Muscle layer of colon (tissue), 2 donors: ENCODE data around the gene NENF.
"Not testable (repeated sequence)": the region's sequence is repeated elsewhere in the genome, so short reads cannot be mapped to it uniquely, and the experiment has no call there.

Experiments
- H3K27ac ChIP-seq: one replicate; pipeline ENCODE4 v1.7.0; 2013; ENCODE audit warnings: low read depth, mild to moderate bottlenecking, low read length, moderate library complexity
- H3K27me3 ChIP-seq, 2 donors: one replicate each; pipeline ENCODE4 v1.7.0; 2013; ENCODE audit warnings: low read length in 2 of 2, mild to moderate bottlenecking in 2 of 2; ENCODE audit not compliant: insufficient read depth in 2 of 2, control insufficient read depth in 1 of 2
- H3K36me3 ChIP-seq: one replicate; pipeline ENCODE4 v1.7.0; 2013; ENCODE audit warnings: mild to moderate bottlenecking, low read length; ENCODE audit not compliant: insufficient read depth
- H3K4me1 ChIP-seq: one replicate; pipeline ENCODE4 v1.7.0; 2013; ENCODE audit warnings: mild to moderate bottlenecking, low read length; ENCODE audit not compliant: insufficient read depth
- H3K4me3 ChIP-seq, 2 donors: one replicate each; pipeline ENCODE4 v1.7.0; 2013; ENCODE audit warnings: low read length in 2 of 2, low read depth in 1 of 2, mild to moderate bottlenecking in 1 of 2, moderate library complexity in 1 of 2
- H3K9ac ChIP-seq: one replicate; pipeline ENCODE4 v1.7.0; 2013; ENCODE audit warnings: low read length
- H3K9me3 ChIP-seq: one replicate; pipeline ENCODE4 v1.7.0; 2013; ENCODE audit warnings: mild to moderate bottlenecking, low read length
- donor health status: abdominal sarcoma.
- donor health status: Adenocarcinoma of cecum.

The NENF gene

DNA sequence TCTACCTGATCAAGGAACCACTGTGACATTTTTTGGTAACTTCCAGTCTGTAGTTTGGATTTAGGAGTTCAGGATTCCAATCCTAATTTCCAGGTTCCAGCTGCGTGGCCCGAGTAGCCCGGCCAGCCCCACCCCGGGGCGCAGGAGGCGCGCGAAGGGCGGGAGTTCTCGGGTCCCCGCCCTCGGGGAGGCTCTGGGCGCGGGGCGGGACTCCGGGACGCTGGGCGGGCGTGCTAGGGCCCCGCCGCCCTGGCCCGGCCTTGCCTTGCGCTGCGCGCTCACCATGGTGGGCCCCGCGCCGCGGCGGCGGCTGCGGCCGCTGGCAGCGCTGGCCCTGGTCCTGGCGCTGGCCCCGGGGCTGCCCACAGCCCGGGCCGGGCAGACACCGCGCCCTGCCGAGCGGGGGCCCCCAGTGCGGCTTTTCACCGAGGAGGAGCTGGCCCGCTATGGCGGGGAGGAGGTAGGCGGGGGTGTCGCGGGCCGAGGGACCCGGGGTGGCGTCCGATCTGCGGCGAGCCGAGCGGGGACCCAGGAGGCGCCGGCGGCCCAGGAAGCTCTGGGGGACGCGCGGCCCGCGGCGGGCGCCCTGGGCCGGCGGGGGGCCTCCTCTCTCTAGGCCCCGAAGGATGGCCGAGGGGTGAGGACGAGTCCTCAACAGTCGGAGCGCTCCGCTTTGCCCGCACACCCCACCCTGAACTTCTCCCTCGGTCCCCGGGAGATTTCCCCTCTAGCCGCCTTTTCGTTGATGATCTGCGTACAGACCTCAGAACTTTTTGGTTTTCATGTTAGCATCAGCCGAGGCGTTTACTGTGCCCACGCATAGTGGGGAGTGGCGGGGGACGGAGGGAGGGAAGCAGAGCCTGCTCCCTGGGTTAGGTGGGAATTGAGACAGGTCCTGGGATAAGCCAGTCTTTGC, at the start of gene NENF:
Gene NENF, plus strand, starts transcription at position 260 of the 916 bp plus-strand sequence. Its CDS starts 24 bp downstream, at position 284.
- H3K36me3 ChIP-seq: no peaks in the 10 kb centered on the region
- H3K27me3 ChIP-seq: no peaks in the 10 kb centered on the region
- H3K9me3 ChIP-seq: no peaks in the 10 kb centered on the region
- peak within 1 kb of the TSS; percentile 85 for H3K9ac ChIP-seq
- peak within 1 kb of the TSS; percentile 85 for H3K27ac ChIP-seq
- H3K4me1 ChIP-seq: peaks cover 14% of the 10 kb centered on the region
- H3K4me3 ChIP-seq: peak within 1 kb of the TSS; percentile 71 to 78

DNA sequence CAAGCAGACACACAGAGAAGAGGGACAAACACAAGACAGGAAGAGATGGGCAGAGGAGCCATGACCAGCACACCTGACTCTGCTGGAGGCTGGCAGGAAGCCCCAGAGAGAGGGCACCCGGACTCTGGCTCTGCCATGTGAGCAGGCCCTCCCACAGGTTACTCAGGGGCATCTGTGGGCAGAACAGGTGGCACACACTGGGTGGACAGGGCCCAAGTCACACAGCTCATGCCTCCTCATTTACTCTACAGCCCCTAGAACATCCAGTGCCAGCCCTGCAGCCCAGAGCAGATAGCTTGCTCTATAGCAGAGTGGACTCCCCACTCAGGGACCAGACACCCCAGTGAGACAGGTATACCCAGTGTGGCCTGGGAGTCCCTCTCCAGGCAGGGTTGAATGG, 46.7 kb upstream of the NENF start:
- Histone ChIP-seq H3K4me1 (no peaks in the 10 kb centered on the region), H3K36me3 (peaks cover 8% of the 10 kb centered on the region), H3K9me3 (no peaks in the 10 kb centered on the region), H3K9ac (no peak overlapping the region), H3K27me3 (no peaks in the 10 kb centered on the region), H3K4me3 (no peak overlapping the region), H3K27ac (no peak overlapping the region)

DNA sequence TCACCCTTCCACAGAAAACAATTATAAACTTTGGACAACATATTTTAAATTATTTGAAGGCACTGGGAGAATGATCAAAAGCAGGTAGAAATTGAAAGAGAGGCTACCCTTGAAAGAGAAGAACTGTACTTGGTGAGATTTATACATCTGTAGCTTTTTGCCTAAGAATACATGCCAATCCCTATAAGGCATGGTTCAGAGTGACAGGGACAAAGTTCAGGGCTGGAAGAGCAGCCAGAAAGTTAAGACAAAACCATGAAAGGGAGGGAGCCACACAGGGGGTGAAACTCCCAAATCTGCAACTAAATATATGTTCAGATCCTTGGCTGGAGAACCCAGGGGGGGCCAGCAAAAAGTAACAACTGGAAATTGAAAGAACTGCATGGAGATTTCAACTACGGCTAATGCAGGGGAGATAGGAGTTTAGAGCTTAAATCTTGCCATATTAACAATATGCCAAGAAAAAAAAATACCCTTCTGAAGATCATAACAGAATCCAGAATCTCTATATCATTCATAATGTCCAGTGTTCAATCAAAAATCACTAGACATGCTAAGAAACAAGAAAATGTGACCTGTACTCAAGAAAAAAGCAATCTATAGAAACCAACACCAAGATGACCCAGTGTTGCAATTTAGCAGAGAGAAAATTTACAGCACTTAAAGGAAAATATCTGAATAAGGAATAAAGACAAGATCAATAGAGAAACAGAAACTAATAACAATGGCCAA, 43.6 kb upstream of the NENF start:
- Histone ChIP-seq H3K27me3 (no peaks in the 10 kb centered on the region), H3K4me3 (no peak overlapping the region), H3K4me1 (no peaks in the 10 kb centered on the region), H3K36me3 (peaks cover 8% of the 10 kb centered on the region), H3K9me3 (no peaks in the 10 kb centered on the region), H3K9ac (no peak overlapping the region), H3K27ac (no peak overlapping the region)

DNA sequence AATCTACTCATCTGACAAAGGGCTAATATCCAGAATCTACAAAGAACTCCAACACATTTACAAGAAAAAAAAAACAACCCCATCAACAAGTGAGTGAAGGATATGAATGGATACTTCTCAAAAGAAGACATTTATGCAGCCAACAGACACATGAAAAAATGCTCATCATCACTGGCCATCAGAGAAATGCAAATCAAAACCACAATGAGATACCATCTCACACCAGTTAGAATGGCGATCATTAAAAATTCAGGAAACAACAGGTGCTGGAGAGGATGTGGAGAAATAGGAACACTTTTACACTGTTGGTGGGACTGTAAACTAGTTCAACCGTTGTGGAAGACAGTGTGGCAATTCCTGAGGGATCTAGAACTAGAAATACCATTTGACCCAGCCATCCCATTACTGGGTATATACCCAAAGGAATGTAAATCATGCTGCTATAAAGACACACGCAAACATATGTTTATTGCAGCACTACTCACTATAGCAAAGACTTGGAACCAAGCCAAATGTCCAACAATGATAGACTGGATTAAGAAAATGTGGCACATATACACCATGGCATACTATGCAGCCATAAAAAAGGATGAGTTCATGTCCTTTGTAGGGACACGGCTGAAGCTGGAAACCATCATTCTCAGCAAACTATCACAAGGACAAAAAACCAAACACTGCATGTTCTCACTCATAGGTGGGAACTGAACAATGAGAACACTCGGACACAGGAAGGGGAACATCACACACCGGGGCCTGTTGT, 36.9 kb upstream of the NENF start:
- not testable (repeated sequence) for H3K36me3 ChIP-seq, H3K9me3 ChIP-seq, H3K9ac ChIP-seq, H3K4me1 ChIP-seq, H3K27ac ChIP-seq, H3K4me3 ChIP-seq, H3K27me3 ChIP-seq

DNA sequence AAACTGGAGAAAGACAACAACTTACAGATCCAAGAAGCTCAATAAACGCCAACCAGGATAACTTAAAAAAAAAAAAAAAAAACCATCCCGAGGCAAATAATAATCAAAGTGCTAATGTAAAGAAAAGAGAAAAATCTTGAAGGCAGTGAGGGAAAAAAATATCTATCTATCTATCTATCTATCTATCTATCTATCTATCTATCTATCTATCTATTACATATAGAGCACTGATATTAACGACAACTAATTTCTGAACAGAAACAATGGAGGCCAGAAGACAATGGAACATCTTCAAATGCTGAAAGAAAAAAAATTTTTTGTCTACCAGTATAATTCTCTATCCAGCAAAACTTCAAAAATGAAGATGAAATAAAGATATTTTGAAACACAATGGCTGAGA, 36.1 kb upstream of the NENF start:
- no peaks in the 10 kb centered on the region for H3K9me3 ChIP-seq
- H3K4me1 ChIP-seq: no peaks in the 10 kb centered on the region
- no peaks in the 10 kb centered on the region for H3K27me3 ChIP-seq
- H3K36me3 ChIP-seq: no peaks in the 10 kb centered on the region
- no peak overlapping the region for H3K27ac ChIP-seq
- no peak overlapping the region for H3K9ac ChIP-seq
- no peak overlapping the region for H3K4me3 ChIP-seq

DNA sequence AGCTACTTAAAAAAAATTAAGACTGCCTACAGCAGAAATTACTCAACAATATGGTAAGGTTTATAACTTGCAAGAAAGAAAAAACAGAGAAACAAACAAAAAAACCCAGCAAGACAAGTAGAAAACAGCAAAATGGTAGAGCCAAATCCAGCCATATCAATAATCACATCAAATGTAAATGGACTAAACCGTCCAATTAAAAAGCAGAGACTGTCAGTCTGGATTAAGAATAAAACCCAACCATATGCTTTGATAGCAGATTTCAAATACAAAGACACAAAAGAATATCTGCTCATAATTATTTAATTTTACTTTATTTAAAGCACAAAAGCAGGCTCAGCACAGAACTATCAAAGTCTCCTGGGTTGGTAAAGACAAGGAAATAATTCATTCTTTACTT, 35.5 kb upstream of the NENF start:
- no peaks in the 10 kb centered on the region for H3K9me3 ChIP-seq
- H3K4me1 ChIP-seq: no peaks in the 10 kb centered on the region
- H3K27ac ChIP-seq: no peak overlapping the region
- no peaks in the 10 kb centered on the region for H3K36me3 ChIP-seq
- H3K9ac ChIP-seq: no peak overlapping the region
- no peak overlapping the region for H3K4me3 ChIP-seq
- H3K27me3 ChIP-seq: no peaks in the 10 kb centered on the region

DNA sequence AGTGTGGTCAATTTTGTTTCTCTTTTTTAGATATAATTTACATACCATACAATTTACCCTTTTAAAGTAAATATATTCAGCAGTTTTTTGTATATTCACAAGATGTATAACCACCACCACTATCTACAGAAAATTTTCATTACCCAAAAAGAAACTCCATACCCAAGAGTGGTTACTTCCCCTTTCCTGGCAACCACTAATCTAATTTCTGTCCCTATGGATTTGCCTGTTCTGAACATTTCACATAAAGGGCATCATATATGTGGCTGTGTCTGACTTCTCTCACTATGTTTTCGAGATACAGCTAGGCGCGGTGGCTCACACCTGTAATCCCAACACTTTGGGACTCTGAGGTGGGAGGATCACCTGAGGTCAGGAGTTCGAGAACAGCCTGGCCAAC, 31.7 kb upstream of the NENF start:
- H3K4me1 ChIP-seq: no peaks in the 10 kb centered on the region
- H3K9ac ChIP-seq: no peak overlapping the region
- no peak overlapping the region for H3K4me3 ChIP-seq
- H3K9me3 ChIP-seq: no peaks in the 10 kb centered on the region
- H3K36me3 ChIP-seq: no peaks in the 10 kb centered on the region
- no peak overlapping the region for H3K27ac ChIP-seq
- H3K27me3 ChIP-seq: no peaks in the 10 kb centered on the region

DNA sequence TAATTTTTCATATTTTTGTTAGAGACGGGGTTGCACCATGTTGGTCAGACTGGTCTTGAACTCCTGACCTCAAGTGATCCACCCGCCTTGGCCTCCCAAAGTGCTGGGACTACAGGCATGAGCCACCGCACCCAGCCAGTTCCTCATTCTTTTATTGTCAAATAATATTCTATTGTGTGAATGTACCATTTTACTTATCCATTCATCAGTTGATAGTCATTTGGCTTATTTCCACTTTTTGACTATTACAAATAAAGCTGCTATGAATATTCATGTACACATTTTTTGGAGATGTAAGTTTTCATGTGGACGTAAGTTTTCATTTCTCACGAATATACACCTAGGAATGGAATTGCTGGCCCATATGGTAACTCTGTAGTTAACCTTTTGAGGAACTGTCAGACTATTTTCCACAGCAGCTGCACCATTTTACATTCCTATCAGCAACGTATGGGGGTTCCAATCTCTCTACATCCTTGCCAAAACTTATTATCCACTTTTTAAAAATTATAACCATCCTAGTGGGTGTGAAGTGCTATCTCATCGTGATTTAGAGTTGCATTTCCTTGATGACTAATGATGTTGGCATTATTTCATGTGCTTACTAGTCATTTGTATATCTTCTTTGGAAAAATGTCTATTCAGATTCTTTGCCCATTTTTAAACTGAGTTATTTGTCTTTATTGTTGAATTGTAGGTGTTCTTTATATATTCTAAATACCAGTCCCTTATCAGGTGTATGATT, 30.7 kb upstream of the NENF start:
- H3K27ac ChIP-seq: no peak overlapping the region
- H3K4me3 ChIP-seq: no peak overlapping the region
- no peak overlapping the region for H3K9ac ChIP-seq
- H3K27me3 ChIP-seq: no peaks in the 10 kb centered on the region
- H3K4me1 ChIP-seq: no peaks in the 10 kb centered on the region
- no peaks in the 10 kb centered on the region for H3K9me3 ChIP-seq
- no peaks in the 10 kb centered on the region for H3K36me3 ChIP-seq

DNA sequence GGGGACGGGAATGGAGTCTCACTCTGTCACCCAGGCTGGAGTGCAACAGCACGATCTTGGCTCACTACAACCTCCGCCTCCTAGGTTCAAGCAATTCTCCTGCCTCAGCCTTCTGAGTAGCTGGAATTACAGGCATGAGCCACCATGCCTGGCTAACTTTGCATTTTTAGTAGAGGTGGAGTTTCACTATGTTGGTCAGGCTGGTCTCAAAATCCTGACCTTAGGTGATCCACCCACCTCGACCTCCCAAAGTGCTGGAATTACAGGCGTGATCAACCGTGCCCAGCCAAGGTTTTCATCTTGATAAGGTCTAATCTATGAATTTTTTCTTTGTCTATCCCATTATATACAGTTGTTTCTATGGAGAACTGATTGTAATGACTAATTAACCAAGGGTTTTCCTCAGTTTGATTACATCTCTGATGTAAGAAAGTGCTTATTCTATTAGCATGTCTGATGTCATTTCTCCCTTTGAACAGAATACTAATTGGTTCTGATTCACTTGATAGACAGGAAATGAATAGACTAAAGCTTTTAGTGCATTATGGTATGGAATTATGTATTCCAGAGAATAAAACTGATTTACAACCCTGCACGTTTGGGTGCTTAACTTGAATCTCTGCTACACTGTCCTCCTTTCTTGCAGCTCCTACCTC, 29.9 kb upstream of the NENF start:
- Histone ChIP-seq H3K36me3 (no peaks in the 10 kb centered on the region), H3K9me3 (no peaks in the 10 kb centered on the region), H3K27me3 (no peaks in the 10 kb centered on the region), H3K9ac (no peak overlapping the region), H3K4me3 (no peak overlapping the region), H3K4me1 (no peaks in the 10 kb centered on the region), H3K27ac (no peak overlapping the region)

DNA sequence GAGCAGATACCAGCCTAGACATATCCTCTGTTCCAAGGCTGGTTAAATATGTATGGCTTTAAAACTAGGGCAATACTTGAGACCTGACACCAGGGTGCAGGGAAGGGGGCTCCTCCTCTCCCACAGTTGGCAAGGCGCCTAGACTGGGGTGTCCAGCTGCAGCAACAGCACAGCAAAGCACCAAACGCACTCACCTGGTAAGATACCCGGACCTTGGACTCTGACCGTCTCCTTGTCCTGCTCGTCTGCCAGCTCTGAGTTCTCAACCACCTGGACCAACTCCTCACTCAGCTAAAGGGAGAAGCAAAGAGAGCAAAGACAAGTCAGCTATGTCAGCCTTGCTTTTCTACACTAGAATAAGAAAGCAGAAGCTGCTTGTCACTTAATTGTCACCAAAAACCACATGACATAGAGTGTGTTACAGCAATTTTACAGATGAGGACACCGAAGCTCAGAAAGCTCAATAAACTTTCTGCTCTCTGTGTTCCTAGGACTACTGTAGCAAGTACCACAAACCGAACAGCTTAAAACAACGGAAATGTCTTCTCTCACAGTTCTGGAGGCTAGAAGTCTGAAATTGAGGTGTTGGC, 22.4 kb upstream of the NENF start:
- no peaks in the 10 kb centered on the region for H3K36me3 ChIP-seq
- H3K27ac ChIP-seq: no peak overlapping the region

More for the DNA sequence above, 22.4 kb upstream of the NENF start:
- Histone ChIP-seq H3K9ac (no peak overlapping the region), H3K4me1 (peaks cover 7% of the 10 kb centered on the region), H3K4me3 (no peak overlapping the region), H3K9me3 (no peaks in the 10 kb centered on the region), H3K27me3 (no peaks in the 10 kb centered on the region)
